HG02642 (cell line): ENCODE measurements around the gene HTT.

Source experiments
- ATAC-seq: cut with Tn5 transposase; IDR thresholded peaks from one replicate; pipeline ENCODE4 v1.9.1; 2021; ENCODE audit warnings: mild to moderate bottlenecking; ENCODE audit not compliant: unreplicated experiment, poor library complexity

The HTT gene

DNA sequence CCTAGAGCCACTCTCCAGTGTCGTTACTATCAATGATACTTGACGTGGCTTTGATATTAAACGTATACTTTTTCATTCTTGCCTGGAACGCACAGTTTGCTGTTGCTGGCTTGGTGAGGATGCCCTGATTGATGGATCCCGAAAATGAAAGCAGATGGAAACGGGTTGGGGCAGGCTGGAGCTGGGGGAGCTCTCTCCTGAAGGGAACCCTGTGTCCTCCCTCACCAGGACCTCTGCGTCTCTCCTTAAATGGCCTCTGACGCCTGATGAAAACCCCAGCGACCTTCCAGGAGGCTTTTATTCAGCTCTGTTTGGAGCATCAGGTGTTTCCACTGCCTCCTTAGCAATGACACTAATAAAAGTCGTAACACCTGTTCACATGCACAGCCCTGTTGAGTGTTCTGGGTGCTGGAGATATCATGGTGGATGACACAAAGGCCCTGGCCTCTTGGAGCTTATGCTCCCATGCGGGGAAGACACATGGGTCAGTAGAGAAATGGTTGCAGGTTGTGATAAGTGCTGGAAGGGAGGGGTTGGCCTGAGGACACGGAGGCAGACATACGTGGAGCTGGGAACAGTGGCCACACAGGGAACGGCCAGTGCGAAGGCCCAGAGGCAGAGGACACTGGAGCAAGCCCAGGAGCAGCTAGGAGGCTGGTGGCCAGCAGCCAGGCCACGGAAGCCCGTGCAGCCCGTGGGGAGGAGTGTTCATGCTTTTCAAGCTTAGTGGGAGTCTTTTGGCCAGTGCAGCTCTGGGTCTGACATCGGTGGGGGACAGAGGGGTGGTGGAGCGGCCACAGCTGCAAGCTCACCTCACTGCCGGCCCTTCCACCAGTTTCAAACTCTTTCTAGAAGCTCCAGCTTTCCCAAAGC, 182.0 kb downstream of the HTT start:
- ATAC-seq: no peak

DNA sequence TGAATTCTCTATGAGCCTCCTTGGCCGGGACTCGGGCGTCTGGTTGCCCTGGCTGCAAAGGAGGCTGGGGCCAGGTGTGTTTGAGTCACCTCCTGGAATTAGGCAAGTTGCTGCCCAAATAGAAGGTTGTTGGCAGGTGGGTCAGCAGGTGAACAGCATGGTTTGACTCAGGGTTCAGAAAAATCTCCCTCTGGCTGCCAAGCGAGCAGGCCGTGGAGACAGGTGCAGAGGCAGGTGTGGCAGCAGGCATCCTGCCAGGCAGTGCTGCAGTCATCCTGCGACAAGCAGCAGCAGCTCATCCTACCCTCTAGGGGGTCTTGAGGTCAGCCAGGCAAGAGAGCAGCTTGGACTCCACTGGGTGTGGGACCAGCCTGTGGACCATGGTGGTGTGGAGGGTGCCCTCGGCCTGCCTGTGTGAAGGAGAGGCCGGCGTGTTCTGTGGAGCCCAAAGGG, 182.6 kb downstream of the HTT start:
- ATAC-seq: no peak

DNA sequence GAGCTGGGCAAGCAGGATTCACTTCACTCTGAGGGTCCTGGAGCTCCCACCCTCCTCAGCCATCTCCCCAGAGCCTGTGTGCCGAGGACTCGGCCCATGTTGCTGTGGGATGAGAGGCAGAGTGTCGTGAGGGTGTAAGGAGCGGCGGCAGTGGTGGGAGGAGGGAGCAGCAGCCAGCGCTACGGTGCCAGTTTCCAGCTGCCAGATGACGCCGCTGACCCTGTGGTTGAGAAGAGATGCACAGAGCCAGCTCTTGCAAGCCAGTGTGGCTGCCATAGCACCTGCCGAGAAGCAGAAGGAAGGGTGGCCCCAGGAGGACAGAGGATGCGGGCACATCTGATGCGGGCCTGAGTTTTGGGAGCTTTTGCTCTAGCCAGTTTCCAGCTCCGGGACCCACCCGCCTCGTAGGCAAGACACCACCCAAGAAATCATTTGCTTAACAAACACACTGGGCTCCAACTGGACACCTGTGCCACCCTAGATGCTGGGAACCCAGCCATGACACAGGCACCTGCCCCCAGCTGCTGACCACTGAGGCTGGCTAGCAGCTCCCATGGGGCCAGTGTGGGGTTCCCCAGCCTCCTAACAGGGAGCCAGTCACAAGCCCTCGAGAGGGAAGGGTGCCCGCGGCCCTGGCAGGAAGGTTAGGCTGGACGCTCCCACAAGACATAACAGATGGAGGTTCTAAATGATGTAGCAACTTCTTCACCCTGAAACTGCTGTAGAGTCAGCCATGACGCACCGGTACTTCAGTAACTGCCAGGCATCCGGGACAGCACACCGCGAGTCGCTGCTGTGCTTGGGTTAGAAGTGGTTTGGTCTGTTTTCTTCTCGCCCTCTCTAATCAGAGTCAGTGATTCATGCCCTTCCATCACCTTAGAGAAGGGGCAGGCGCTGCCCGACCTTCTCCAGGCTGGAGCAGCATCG, 183.3 kb downstream of the HTT start:
- no peak for ATAC-seq

DNA sequence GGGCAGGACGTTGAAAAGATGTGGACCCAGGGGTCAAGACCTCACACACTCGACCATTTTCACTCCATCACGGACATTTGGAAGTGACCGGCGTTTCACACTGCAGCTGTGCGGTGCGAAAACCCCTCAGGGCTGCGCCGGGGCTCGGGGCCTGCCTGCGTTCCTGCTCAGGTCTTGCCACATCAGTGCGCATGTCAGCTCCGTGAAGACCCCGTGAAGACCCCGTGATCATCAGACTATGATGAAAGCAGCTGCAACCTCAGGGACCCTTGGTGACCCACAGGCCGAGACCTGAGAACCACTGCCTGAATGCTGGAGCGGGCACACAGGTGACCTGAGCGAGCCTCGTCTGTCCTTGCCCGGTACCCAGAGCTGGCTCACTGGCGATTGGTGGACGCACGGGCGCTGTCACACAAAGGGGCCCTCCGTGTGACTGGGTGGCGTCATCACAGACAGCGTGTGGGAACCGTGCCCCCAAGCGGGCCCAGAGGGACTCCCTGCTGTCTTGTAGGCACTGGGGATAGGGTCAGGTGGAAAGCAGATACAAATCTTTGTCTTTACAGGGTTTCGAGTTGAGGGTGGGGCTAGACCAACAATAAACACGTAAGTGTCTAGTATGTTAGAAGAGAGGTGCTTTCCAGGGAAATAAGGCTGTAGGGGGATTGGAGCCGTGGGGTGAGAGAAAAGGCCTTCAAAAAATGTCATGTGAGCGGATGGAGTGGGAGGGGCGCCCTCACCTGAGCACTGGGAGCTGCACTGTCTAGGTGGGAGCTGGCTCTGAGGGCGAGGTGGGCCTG, 187.1 kb downstream of the HTT start:
- ATAC-seq: no peak

DNA sequence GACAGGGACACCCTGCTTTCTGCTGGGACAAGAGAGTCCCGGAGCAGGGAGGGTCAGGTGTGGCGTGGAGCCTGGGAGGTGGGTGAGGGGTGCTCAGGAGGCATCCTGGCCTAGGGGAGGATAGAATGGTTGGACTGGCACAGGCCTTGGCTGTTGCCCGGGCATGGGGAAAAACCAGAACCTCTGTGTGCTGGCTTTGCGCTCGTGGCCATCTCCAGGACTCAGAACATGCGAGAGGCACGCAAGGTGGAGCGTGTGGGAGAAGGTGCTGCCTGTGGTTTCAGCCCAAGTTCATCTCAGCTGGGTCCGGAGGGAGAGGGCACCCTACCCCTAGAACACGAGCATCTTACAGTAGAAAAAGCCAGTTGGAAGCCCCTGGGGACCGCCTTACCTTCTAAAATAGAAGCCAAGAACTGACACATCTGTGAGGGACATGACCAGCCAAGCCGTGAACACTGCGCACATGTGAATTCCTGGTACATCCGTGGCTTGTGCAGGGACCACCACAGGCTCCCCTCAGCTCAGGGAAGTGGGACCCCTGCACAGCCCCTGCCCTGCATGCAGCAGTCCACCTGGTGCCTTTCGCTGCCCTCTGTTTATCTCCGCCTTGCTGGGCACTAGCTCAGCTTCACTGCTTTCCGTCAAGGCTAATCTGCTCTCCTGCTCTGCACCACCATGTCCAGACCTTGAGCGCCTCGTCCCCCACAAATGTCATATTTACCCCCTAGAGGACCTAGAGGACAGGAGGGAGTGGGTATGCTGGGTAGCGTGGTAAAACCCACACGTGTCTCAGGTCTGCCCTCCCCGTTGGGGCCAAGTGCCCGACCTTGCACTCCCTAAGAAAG, 187.9 kb downstream of the HTT start:
- no peak for ATAC-seq

DNA sequence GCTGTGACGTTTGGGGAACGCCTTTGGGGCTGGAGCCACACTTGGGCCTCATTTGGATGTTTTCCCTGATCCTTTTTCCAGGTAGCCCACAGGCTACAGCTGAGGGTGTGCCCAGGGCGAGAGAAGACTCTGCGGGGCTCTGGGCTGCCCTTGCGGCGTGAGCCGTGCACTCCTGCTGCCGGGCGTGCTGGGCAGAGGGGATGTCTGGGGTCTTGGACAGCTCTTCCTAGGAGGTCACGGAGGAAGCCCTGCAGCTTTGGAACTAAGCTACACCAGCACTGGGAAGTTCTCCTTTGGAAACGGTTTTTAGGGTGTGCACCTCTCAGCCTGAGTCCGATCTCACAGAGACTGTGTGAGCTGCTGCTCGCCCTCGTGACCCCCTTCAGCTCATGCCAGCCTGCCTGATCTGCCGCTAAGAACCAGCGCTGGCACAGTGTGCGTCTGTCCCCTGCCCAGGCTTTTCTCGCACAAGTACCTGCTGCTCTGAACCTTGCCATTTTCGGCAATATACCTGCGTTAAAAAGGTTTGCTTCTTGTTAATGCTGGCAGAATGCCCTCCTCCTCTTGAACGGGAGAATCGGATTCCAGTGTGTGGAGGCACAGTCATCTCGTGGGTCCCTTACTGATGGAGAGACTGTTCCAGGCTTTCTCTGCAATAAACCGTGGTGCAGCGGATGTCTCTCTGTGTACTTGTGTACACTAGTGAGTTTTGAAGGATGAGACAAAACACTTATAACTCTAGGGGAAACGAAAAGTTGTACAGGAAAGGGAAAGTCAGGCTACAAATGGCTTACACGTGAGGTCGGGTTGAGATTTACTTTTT, 188.8 kb downstream of the HTT start:
- no peak for ATAC-seq

DNA sequence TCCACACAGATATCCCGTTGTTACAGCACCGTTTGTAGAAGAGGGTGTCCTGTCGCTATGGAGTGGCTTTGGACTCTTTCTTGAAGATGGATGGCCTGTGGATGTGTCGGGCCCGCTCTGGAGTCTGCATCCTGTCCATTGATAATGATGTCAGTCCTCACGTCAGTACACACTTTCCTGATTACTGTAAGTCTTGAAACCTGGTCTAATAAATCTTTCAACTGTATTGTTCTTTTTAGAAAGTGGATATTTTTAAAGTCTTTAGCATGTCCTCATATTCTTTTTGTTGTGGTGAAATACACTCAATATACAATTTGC, 189.4 kb downstream of the HTT start:
- no peak for ATAC-seq

DNA sequence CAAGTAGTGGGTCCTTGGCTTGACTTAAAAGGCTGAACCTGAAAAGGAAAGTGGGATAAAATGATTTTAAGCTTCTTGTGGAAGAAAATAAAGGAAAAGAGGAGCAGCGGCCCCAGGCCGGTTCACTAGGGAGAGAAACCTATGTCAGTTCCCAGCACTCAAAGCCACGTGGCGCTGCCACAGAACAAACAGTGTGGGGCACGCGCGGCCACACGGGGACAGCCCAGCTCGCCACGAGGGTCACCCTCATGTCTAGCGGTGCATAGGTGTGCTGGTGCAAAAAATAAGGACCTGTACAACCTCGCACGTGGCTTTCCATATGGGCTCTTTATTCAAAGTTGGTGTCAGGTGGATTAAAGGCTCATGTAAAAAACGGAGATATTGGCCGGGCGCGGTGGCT, 191.6 kb downstream of the HTT start:
- no peak for ATAC-seq

DNA sequence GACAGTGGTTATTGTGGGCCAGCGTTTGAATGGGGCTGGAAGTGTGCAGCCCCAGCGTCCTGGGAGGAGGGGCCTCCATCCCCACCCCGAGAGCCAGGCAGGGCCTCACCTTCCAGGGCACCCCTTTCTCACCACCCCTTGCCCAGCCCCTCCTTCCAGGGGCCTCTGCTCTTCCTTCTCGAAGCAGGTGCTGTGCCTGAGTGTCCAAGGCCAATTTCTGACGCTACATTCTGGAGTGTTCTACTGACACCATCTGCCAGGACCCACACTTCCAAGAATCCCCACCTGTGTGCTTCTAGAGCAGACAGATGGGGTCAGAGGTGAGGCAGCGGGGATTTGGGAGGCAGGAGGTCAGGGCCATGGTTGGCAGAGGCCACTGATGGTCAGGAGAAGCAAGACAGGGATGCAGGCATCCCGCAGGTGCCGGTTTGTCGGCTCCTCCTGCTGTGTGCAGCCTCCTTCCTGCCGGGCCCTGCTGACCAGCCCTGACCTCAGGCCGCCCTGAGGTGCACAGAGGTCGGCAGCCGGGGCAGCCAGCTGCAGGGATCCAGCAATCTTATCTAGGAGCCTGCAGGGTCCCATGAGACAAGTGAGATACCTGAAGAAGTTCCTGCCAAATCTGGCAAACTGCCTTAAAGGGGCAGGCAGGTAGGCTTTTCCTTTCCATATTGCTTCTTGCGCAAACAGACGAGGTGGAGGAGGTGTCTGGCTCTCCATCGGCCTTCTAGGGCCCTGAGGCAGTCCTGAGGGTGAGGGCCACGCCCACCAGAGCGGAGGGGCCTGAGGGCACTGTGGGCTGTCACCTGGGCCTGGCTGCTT, 193.3 kb downstream of the HTT start:
- no peak for ATAC-seq

DNA sequence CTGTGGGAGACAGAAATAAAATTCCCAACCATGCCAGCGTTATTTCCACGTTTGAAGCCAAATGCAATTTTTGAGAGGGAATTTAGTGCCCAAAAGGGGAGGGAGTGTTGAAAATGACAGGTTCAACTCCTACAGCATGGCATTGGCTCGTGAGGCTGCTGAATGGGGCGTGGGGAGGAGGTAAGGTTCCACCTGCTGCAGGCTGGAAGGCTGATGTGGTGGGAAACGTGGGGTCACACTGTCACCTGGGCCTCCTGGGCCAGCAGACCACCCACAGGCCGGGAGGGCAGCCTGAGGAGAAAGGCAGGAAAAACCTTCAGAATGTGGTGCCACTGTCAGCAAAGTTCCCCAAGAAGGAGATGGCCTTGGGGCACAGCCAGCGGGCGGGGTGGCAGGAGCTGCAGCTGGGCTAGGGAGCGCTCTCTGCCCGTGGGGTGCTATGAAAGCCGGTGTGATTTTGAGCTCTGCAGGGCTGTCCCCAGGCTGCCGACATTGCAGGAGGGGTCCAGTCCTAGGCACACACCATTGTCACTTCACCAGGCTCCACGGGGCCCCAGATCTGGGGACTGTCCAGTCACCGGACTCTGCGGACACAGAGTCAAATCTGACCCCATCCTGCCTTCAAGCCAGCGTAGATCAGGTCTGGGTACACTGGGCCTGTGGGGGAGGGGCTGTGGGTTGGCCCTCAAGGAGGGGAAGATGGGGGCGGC, 194.1 kb downstream of the HTT start:
- ATAC-seq: no peak

DNA sequence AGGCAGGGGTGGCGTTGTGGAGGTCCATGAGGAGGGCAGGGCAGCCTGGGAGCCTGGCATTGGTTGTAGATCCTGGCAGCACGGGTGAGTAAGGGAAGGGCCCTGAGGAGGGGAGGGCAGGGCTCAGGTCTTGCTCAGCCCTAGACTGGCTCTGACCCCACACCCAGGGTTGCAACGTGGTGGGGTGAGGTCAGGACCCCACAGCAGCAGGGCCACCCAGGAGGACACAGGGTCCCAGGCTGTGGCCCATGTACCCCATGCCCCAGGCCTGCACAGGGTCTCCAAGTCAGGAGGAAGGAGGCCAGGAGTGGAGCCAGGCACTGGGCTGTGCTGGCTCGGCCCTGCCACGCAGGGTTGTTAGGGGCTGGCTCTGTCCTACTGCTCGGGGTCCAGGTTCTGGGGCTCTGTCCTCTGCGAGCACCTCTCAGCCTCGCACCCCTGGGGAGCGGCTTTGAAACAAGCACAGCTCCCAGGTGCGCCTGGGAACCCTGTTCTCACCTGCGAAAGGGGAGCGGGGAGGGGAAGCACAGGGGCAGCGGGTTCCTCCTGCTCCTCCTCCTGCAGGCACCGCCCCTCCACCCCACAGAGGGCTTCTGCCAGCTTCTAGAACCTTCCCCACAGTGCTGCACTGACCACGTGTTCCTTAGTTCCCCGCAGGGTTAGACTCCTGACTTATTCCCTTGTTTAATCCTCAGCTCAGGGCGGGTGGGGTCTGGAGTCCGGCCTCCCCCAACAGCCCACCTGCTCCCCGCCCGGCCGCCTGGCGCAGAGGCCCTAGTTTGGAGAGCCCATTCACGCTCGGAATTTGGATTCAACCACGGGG, 194.8 kb downstream of the HTT start:
- no peak for ATAC-seq

DNA sequence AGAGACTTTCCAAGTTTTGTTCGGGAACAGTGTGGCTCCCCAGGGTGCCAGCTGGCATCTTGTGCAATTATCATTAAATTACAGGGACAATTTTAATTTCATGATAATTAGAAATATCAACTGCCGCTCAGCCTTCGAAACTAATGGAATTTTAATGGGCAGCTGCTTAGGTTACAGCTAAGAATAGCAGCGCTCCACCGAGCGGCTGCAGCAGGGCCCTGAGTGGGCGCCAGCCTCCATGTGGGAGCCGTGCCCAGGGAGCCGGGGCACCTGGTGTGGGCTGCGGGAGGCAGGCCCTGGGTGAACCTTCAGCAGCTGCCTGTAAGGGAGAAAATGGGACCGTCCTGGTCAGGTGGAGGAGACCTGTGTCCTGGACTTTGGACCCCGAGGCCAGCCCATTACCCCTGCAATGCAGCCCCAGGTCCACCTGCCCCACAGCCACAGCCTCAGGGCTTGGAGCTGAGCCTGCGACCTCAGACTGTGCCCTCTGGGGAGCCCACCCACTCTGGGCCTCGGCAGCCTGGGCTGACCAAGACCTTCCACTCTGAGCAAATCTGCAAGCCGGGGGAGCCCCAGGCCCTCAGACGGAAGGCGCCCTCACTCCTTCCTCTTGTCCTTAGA, 195.6 kb downstream of the HTT start:
- ATAC-seq: no peak

DNA sequence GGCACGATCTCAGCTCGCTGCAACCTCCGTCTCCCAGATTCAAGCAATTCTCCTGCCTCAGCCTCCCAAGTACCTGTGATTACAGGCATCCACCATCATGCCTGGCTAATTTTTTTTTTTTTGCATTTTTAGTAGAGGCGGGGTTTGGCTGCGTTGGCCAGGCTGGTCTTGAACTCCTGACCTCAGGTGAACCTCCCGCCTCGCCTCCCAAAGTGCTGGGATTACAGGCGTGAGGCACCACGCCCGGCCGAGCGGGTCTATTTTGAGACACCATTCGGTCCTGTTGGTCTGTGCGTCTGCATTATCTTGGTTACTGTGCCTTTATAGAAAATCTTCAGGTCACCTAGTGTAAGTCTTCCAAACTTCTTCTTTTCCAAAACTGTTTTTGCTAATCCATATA, 196.7 kb downstream of the HTT start:
- ATAC-seq: no peak

DNA sequence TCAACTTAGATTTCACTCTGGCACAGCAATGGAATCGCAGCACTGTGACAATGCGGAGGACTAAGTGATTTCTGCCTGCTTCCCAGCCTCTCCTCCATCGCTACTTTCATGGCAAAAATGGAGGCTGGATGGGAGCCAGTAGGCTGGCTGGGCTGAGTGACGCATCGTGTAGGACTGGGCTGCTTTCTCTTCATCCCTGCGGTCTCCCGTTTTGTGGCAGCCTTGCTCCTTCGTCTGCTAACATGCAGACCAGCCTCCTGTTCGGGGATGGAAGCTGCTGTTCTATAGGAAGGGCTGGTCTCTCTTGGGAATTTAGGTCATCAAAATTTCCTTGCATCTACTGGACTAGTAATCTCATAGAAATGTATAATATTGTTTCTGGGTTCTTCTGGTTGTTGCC, 202.5 kb downstream of the HTT start:
- ATAC-seq: no peak

DNA sequence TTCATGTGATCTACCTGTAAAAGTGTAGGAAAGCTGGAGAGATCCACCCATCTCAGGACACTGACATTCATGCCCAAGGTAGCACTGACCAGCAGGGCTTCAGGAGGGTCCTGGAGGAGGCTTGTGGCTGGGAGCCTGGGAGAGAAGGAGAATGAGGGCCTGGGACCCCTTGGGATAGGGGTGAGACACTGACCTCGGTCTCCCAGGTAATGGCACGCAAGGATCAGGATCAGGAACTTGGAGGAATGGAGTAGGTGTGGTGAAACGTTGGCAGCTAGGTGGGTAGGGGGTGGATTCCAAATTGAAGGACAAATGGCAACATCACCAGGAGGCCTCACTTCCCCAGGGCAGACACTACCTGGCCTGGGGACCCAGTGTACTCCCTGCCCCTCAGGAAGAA, 206.0 kb downstream of the HTT start:
- ATAC-seq: no peak

DNA sequence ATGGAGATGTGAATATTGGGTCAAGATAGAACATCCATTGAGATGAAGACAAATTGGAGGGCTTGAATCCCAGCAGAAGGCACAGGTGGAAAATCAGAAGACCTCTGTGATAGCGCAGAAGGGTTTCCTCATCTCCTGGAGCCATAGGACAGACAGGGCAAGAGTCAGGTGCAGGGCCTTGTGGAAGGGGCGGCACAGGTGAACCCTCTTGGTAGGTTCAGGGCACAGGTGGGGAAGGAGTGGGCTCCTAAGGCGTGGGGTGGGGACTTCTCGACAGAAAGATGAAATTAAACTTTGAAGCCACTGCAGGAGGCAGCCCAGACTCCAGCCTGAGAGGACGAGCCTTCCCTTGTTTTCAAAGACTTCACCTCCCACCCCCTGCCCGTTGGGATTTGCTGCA, 209.0 kb downstream of the HTT start:
- no peak for ATAC-seq
